SK-N-SH treated with all-trans-retinoic acid at 6 μM for 48 hours (cell line): ENCODE measurements around the gene CSF2.

Experiments used
- ATAC-seq: fragments of 200-7000 bp; cut with Tn5 transposase; 3 replicates; pipeline ENCODE4 v1.9.1; 2020; ENCODE audit warnings: mild to moderate bottlenecking, moderate library complexity
- ARNTL ChIP-seq: fragments of 450-650 bp; formaldehyde crosslinking; IDR thresholded peaks from 2 replicates; pipeline ENCODE4 v1.5.0; 2020; ENCODE audit warnings: low read depth, mild to moderate bottlenecking, moderate library complexity, borderline replicate concordance
- BACH2 ChIP-seq: fragments of 250-450 bp; sonication (Bioruptor Pico); IDR thresholded peaks from 2 replicates; pipeline ENCODE4 v1.9.0; 2021; ENCODE audit warnings: mild to moderate bottlenecking, borderline replicate concordance
- CREB5 ChIP-seq: fragments of 250-450 bp; sonication (Bioruptor Pico); IDR thresholded peaks from 2 replicates; pipeline ENCODE4 v1.5.1; 2020; ENCODE audit warnings: low read depth, mild to moderate bottlenecking, moderate library complexity
- CSDC2 ChIP-seq: fragments of 250-450 bp; sonication (Bioruptor Pico); IDR thresholded peaks from 2 replicates; pipeline ENCODE4 v1.5.0; 2020; ENCODE audit warnings: mild to moderate bottlenecking, moderate library complexity
- CSRNP3 ChIP-seq: fragments of 250-450 bp; sonication (Bioruptor Pico); IDR thresholded peaks from 2 replicates; pipeline ENCODE4 v1.5.1; 2021; ENCODE audit warnings: mild to moderate bottlenecking, moderate library complexity
- ESRRG ChIP-seq: fragments of 250-450 bp; sonication (Bioruptor Pico); IDR thresholded peaks from 2 replicates; pipeline ENCODE4 v1.6.1; 2021; ENCODE audit warnings: mild to moderate bottlenecking
- GLIS3 ChIP-seq: fragments of 250-450 bp; sonication (Bioruptor Pico); IDR thresholded peaks from 2 replicates; pipeline ENCODE4 v1.5.0; 2020; ENCODE audit warnings: mild to moderate bottlenecking, moderate library complexity
- ISL1 ChIP-seq: fragments of 250-450 bp; sonication (Bioruptor Pico); IDR thresholded peaks from 2 replicates; pipeline ENCODE4 v2.1.2; 2022; ENCODE audit warnings: mild to moderate bottlenecking, moderate library complexity
- OSR1 ChIP-seq: fragments of 250-450 bp; sonication (Bioruptor Pico); IDR thresholded peaks from 2 replicates; pipeline ENCODE4 v1.8.0; 2022; ENCODE audit warnings: moderate library complexity, mild to moderate bottlenecking, inconsistent platforms
- PATZ1 ChIP-seq: fragments of 250-450 bp; sonication (Bioruptor Pico); IDR thresholded peaks from 2 replicates; pipeline ENCODE4 v1.8.0; 2020; ENCODE audit warnings: mild to moderate bottlenecking, moderate library complexity, borderline replicate concordance
- POU6F1 ChIP-seq: fragments of 250-450 bp; sonication (Bioruptor Pico); IDR thresholded peaks from 2 replicates; pipeline ENCODE4 v1.8.0; 2021; ENCODE audit warnings: low read depth, mild to moderate bottlenecking, moderate library complexity, borderline replicate concordance
- PPARA ChIP-seq: fragments of 250-450 bp; sonication (Bioruptor Pico); IDR thresholded peaks from 2 replicates; pipeline ENCODE4 v1.5.0; 2020; ENCODE audit warnings: mild to moderate bottlenecking, borderline replicate concordance
- RARB ChIP-seq: fragments of 250-450 bp; sonication (Bioruptor Pico); IDR thresholded peaks from 2 replicates; pipeline ENCODE4 v1.8.0; 2021; ENCODE audit warnings: mild to moderate bottlenecking, moderate library complexity
- SNAI2 ChIP-seq: fragments of 250-450 bp; sonication (Bioruptor Pico); IDR thresholded peaks from 2 replicates; pipeline ENCODE4 v1.5.0; 2020; ENCODE audit warnings: mild to moderate bottlenecking, moderate library complexity
- TCF4 ChIP-seq: fragments of 250-450 bp; sonication (Bioruptor Pico); IDR thresholded peaks from 2 replicates; pipeline ENCODE4 v1.8.0; 2021; ENCODE audit warnings: mild to moderate bottlenecking, moderate library complexity, borderline replicate concordance
- TOX ChIP-seq: fragments of 250-450 bp; sonication (Bioruptor Pico); IDR thresholded peaks from 2 replicates; pipeline ENCODE4 v1.8.0; 2021; ENCODE audit warnings: mild to moderate bottlenecking, moderate library complexity, borderline replicate concordance
- TSHZ2 ChIP-seq: fragments of 250-450 bp; sonication (Bioruptor Pico); IDR thresholded peaks from 2 replicates; pipeline ENCODE4 v1.5.0; 2020; ENCODE audit warnings: mild to moderate bottlenecking, moderate library complexity
- ZC3H10 ChIP-seq: fragments of 250-450 bp; sonication (Bioruptor Pico); IDR thresholded peaks from 2 replicates; pipeline ENCODE4 v1.5.1; 2021; ENCODE audit warnings: mild to moderate bottlenecking, moderate library complexity
- ZFP3 ChIP-seq: fragments of 250-450 bp; sonication (Bioruptor Pico); IDR thresholded peaks from 2 replicates; pipeline ENCODE4 v1.5.0; 2020; ENCODE audit warnings: mild to moderate bottlenecking, moderate library complexity
- ZFP30 ChIP-seq: fragments of 450-650 bp; formaldehyde crosslinking; IDR thresholded peaks from 2 replicates; pipeline ENCODE4 v1.5.0; 2022; ENCODE audit warnings: mild to moderate bottlenecking, moderate library complexity
- ZNF565 ChIP-seq: fragments of 450-650 bp; formaldehyde crosslinking; conservative IDR thresholded peaks from 2 replicates; pipeline ENCODE4 v1.5.0; 2020; ENCODE audit warnings: low read depth, mild to moderate bottlenecking, moderate library complexity
- ZNF70 ChIP-seq: fragments of 450-650 bp; formaldehyde crosslinking; IDR thresholded peaks from 2 replicates; pipeline ENCODE4 v1.5.0; 2020; ENCODE audit warnings: mild to moderate bottlenecking, moderate library complexity
- ZNF8 ChIP-seq: fragments of 450-650 bp; formaldehyde crosslinking; IDR thresholded peaks from 2 replicates; pipeline ENCODE4 v1.5.0; 2020; ENCODE audit warnings: mild to moderate bottlenecking, moderate library complexity

The CSF2 gene

GRCh38 chr5:132098151-132098594, 24.6 kb downstream of the CSF2 start:
- TF ChIP-seq POU6F1 (CRISPR knock-in tag) = no peak
- TF ChIP-seq ZFP3 = no peak
- no peak for TF ChIP-seq ZNF70 (CRISPR knock-in tag)
- no peak for TF ChIP-seq TOX (CRISPR knock-in tag)
- no peak for TF ChIP-seq BACH2 (CRISPR knock-in tag)
- TF ChIP-seq CREB5 (CRISPR knock-in tag) = no peak
- TF ChIP-seq OSR1 (CRISPR knock-in tag) = no peak
- TF ChIP-seq RARB (CRISPR knock-in tag) = no peak
- TF ChIP-seq SNAI2 = no peak
- no peak for TF ChIP-seq CSRNP3 (CRISPR knock-in tag)
- TF ChIP-seq ZFP30 (CRISPR knock-in tag) = no peak
- no peak for ATAC-seq

GRCh38 chr5:132098621-132099020, 25.0 kb downstream of the CSF2 start:
- TF ChIP-seq ZNF70 (CRISPR knock-in tag) (no peak), OSR1 (CRISPR knock-in tag) (no peak), PPARA (CRISPR knock-in tag) (no peak), ZC3H10 (CRISPR knock-in tag) (no peak), ZFP3 (no peak), ARNTL (CRISPR knock-in tag) (no peak), SNAI2 (no peak), ZNF8 (CRISPR knock-in tag) (no peak), ZFP30 (CRISPR knock-in tag) (no peak), TSHZ2 (no peak), ZNF565 (no peak)
- ATAC-seq = no peak

- TF ChIP-seq PATZ1 (CRISPR knock-in tag) (no peak), ESRRG (CRISPR knock-in tag) (no peak), PPARA (CRISPR knock-in tag) (no peak), CSDC2 (no peak), ZC3H10 (CRISPR knock-in tag) (no peak), ZNF8 (CRISPR knock-in tag) (no peak), SNAI2 (no peak), CREB5 (CRISPR knock-in tag) (no peak), ZFP3 (no peak), TSHZ2 (no peak), ZNF565 (no peak), TOX (CRISPR knock-in tag) (no peak), ISL1 (no peak), ZNF70 (CRISPR knock-in tag) (no peak), BACH2 (CRISPR knock-in tag) (no peak), GLIS3 (no peak), TCF4 (CRISPR knock-in tag) (no peak), OSR1 (CRISPR knock-in tag) (no peak), RARB (CRISPR knock-in tag) (no peak), ARNTL (CRISPR knock-in tag) (no peak)
- ATAC-seq = no peak
These were observed 25.6 kb downstream of the CSF2 start for GRCh38 chr5:132099076-132099748.
